Naive thymus-derived CD4-positive, alpha-beta T cell (primary cell): ENCODE measurements around the gene BCO1. TPM values are rescaled to one million over a fixed set of nuclear protein-coding genes. Genes with fewer than 3 reads are reported as not detected.
A peak's percentile ranks its signal among the peaks of the same experiment; 100 is the strongest.

Source experiments
- ATAC-seq: fragments of 150-1000 bp; cut with Tn5 transposase; 2 replicates; pipeline ENCODE4 v1.10.0; 2021; ENCODE audit warnings: mild to moderate bottlenecking, moderate library complexity
- CTCF ChIA-PET: fragments of 350-600 bp; sonication (Branson Sonifier 250); formaldehyde crosslinking; loops from one replicate; lab custom pipeline; 2021; ENCODE audit warnings: antibody characterized with exemption; lab: Charles Lee
- POLR2A ChIA-PET: fragments of 350-600 bp; sonication (Branson Sonifier 250); formaldehyde crosslinking; loops from one replicate; lab custom pipeline; 2021; ENCODE audit warnings: antibody characterized with exemption, inconsistent platforms; lab: Charles Lee
- DNase-seq, 9 donors: peaks; one replicate each; pipeline versions ENCODE4 v3.0.0 to v3.0.0-alpha.2; 2020 to 2022; ENCODE audit warnings: mixed read lengths in 1 of 9
- H3K27ac ChIP-seq: one replicate; pipeline ENCODE4 v1.7.0; 2013; ENCODE audit warnings: mild to moderate bottlenecking, low read depth, low read length, moderate library complexity
- H3K27me3 ChIP-seq, 2 donors: one replicate each; pipeline ENCODE4 v1.7.0; 2013; ENCODE audit warnings: low read length in 2 of 2, mild to moderate bottlenecking in 2 of 2, moderate library complexity in 2 of 2; ENCODE audit not compliant: control insufficient read depth in 2 of 2, insufficient read depth in 2 of 2
- H3K36me3 ChIP-seq, 3 experiments: 1 replicate in 2 of 3; 2 replicates in 1 of 3; pipeline ENCODE4 v1.7.0; 2013; ENCODE audit warnings: low read length in 3 of 3, mild to moderate bottlenecking in 3 of 3, moderate library complexity in 1 of 3; ENCODE audit not compliant: insufficient read depth in 3 of 3, control insufficient read depth in 2 of 3
- H3K4me1 ChIP-seq, 2 donors: one replicate each; pipeline ENCODE4 v1.7.0; 2013; ENCODE audit warnings: low read length in 2 of 2, mild to moderate bottlenecking in 2 of 2, moderate library complexity in 1 of 2; ENCODE audit not compliant: control insufficient read depth in 2 of 2, insufficient read depth in 2 of 2
- H3K4me3 ChIP-seq: 2 replicates; pipeline ENCODE4 v1.7.0; 2013; ENCODE audit warnings: mild to moderate bottlenecking, low read length
- H3K9me3 ChIP-seq, 3 experiments: 1 replicate in 2 of 3; 2 replicates in 1 of 3; pipeline ENCODE4 v1.7.0; 2013; ENCODE audit warnings: low read length in 3 of 3; ENCODE audit not compliant: control insufficient read depth in 2 of 3
- H3K27ac Mint-ChIP-seq, 9 donors: one replicate each; pipeline ENCODE4 v1.8.0; 2020 to 2022; ENCODE audit warnings: mixed read lengths in 9 of 9, mild to moderate bottlenecking in 8 of 9, moderate library complexity in 5 of 9, inconsistent platforms in 2 of 9
- H3K27me3 Mint-ChIP-seq, 5 donors: one replicate each; pipeline ENCODE4 v1.8.0; 2021 to 2022; ENCODE audit warnings: mixed read lengths in 5 of 5, mild to moderate bottlenecking in 1 of 5
- H3K36me3 Mint-ChIP-seq, 5 donors: one replicate each; pipeline ENCODE4 v1.8.0; 2020 to 2022; ENCODE audit warnings: mixed read lengths in 5 of 5, mild to moderate bottlenecking in 3 of 5, inconsistent platforms in 1 of 5
- H3K4me1 Mint-ChIP-seq, 7 donors: one replicate each; pipeline ENCODE4 v1.8.0; 2020 to 2022; ENCODE audit warnings: mixed read lengths in 7 of 7, mild to moderate bottlenecking in 3 of 7, inconsistent platforms in 1 of 7
- H3K4me3 Mint-ChIP-seq, 10 donors: one replicate each; pipeline ENCODE4 v1.8.0; 2020 to 2022; ENCODE audit warnings: mild to moderate bottlenecking in 10 of 10, mixed read lengths in 10 of 10, moderate library complexity in 6 of 10, inconsistent platforms in 2 of 10
- H3K9me3 Mint-ChIP-seq, 11 donors: one replicate each; pipeline ENCODE4 v1.8.0; 2020 to 2022; ENCODE audit warnings: mixed read lengths in 11 of 11, mild to moderate bottlenecking in 4 of 11, inconsistent platforms in 1 of 11, moderate library complexity in 1 of 11
- intact Hi-C, 2 donors: fragments of 100-400 bp; cut with micrococcal nuclease; formaldehyde crosslinking; loops; one replicate each; pipeline ENCODE4 v1.15.1; 2023
- polyA plus RNA-seq, 2 donors: library from polyadenylated mRNA; unstranded; fragments of 300-500 nt; fragmentation: Illumina TruSeq; gene quantifications; one replicate each; pipeline ENCODE4 v1.2.3, GENCODE V29; 2021
- total RNA-seq, 6 experiments: library from RNA in 5 of 6; stranded (reverse) in 5 of 6; gene quantifications; 1 replicate in 5 of 6; 2 replicates in 1 of 6; pipeline ENCODE4 v1.2.3 and lab custom pipeline; 2021 to 2026

The BCO1 gene, protein sequence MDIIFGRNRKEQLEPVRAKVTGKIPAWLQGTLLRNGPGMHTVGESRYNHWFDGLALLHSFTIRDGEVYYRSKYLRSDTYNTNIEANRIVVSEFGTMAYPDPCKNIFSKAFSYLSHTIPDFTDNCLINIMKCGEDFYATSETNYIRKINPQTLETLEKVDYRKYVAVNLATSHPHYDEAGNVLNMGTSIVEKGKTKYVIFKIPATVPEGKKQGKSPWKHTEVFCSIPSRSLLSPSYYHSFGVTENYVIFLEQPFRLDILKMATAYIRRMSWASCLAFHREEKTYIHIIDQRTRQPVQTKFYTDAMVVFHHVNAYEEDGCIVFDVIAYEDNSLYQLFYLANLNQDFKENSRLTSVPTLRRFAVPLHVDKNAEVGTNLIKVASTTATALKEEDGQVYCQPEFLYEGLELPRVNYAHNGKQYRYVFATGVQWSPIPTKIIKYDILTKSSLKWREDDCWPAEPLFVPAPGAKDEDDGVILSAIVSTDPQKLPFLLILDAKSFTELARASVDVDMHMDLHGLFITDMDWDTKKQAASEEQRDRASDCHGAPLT
- total RNA-seq (not detected), polyA plus RNA-seq (not detected), total RNA-seq (lab: John Stamatoyannopoulos, UW) (not detected)

DNA sequence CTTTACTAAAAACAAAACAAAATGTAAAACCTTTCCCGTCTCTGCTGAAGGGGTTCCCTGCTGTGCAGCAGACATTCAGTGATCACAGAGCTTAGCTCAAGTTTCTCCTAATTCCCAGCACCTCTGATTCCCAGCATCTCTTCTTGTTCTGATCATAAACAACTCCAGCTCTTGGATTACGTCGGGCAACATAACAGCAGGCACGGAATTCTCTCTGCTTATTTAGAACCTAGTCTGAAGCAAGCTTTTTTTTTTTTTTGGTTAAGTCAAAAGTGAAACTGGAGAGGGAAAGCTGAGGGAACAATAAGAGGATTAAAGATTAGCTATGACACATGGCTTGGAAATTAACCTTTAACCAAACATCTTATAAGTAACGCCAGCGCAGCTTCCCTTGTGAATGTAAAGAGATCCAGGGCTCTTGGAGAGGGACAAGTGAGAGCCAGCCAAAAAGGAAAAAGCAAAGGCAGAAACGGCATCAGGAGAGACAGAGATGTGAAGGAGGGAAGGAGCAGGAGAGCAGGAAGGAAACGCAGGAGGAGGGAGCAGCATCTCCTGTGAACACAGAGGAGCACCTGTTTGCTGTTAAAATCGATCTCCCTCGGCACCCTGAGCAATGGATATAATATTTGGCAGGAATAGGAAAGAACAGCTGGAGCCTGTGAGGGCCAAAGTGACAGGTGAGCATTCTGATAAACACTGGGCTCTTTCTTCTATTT lies at the start of gene BCO1:
TSS of gene BCO1 (plus strand) at position 394 of the 716 bp plus-strand sequence. CDS start at position 614, 220 bp downstream.
- peak within 1 kb of the TSS in 3 of 9 donors; percentile 13 to 36 (median 28) for H3K27ac Mint-ChIP-seq
- POLR2A ChIA-PET, result no interaction called here

DNA sequence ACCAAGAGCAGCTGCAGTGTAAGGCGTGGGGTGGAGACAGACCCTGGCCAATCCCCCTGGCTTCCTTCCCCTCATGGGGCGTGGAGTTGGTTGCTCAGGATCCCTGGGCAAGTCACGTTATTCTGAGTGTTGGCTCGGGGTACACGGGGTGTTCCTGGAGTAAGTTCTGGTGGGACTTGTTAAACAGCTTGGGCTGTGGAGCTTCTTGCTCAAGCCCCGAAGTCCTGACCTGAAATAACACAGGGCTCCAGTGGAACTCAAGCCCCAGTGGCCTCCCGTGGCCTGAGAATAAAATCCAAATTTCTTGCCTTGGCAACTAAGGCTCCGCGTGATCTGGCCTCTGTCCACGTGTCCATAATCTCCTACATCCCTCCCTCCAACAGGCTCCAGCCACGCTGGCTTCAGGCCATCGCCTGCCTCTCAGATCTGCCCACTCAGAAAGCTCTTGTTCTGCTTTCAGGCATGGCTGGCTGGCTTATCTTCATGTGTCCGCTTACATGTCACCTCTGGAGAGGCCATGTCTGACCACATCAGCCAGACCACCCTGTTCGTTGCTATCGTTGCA lies 49.3 kb upstream of the BCO1 start:
- Mint-ChIP-seq H3K27me3 (peaks cover 0 to 9% (median 3%) of the 10 kb centered on the region in 5 donors), H3K36me3 (no peaks in the 10 kb centered on the region), H3K9me3 (peaks cover 0 to 2% (median 0%) of the 10 kb centered on the region in 11 donors), H3K4me3 (no peak overlapping the region), H3K4me1 (no peaks in the 10 kb centered on the region), H3K27ac (no peak overlapping the region)
- Histone ChIP-seq H3K4me3 (no peak overlapping the region), H3K27me3 (no peaks in the 10 kb centered on the region), H3K9me3 (no peaks in the 10 kb centered on the region), H3K27ac (no peak overlapping the region), H3K4me1 (no peaks in the 10 kb centered on the region), H3K36me3 (no peaks in the 10 kb centered on the region)
- no peak for DNase-seq
- ChIA-PET CTCF (no interaction called here), POLR2A (no interaction called here)
- ATAC-seq, result no peak
- intact Hi-C loops, result no loop called here

More for the DNA sequence above, at the start of gene BCO1:
- H3K4me1 Mint-ChIP-seq, result peaks cover 3 to 9% (median 6%) of the 10 kb centered on the region in 7 donors
- Histone ChIP-seq H3K4me1 (no peaks in the 10 kb centered on the region), H3K27me3 (no peaks in the 10 kb centered on the region), H3K36me3 (no peaks in the 10 kb centered on the region), H3K27ac (no peak within 1 kb of the TSS), H3K9me3 (no peaks in the 10 kb centered on the region), H3K4me3 (no peak within 1 kb of the TSS)
- DNase-seq, result no peak
- intact Hi-C loops, result no loop called here
- H3K36me3 Mint-ChIP-seq, result no peaks in the 10 kb centered on the region
- peaks cover 0 to 4% (median 4%) of the 10 kb centered on the region in 5 donors for H3K27me3 Mint-ChIP-seq
- H3K9me3 Mint-ChIP-seq, result no peaks in the 10 kb centered on the region
- H3K4me3 Mint-ChIP-seq, result peak within 1 kb of the TSS in 6 of 10 donors; percentile 15 to 45 (median 28)
- CTCF ChIA-PET, result no interaction called here
- ATAC-seq, result no peak

DNA sequence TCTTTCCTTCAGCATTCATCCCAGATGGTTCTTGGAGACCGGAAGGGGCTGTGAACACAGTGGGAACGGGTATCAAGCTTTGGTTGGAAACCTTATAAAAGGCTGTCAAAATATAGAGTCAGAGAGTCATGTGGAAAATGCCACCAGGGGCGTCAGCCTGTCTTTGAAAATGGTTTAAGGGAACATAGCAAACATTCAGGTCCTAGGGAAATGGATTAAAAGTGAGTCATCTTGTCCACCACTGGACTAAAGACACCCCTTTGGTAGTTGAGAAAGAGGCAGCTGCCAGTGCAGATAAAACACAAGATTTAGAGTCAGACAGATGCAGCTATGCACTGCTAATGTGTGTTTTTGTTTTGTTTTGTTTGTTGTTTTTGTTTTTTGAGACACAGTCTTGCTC lies 47.8 kb upstream of the BCO1 start:
- Mint-ChIP-seq H3K27ac (no peak overlapping the region), H3K27me3 (peaks cover 0 to 12% (median 9%) of the 10 kb centered on the region in 5 donors), H3K4me1 (no peaks in the 10 kb centered on the region), H3K36me3 (no peaks in the 10 kb centered on the region), H3K4me3 (no peak overlapping the region), H3K9me3 (peaks cover 0 to 2% (median 0%) of the 10 kb centered on the region in 11 donors)
- ChIA-PET CTCF (no interaction called here), POLR2A (no interaction called here)
- no peaks in the 10 kb centered on the region for H3K27me3 ChIP-seq
- H3K36me3 ChIP-seq, result no peaks in the 10 kb centered on the region
- H3K9me3 ChIP-seq, result no peaks in the 10 kb centered on the region
- no peak for ATAC-seq
- H3K4me1 ChIP-seq, result no peaks in the 10 kb centered on the region
- no peak for DNase-seq
- no peak overlapping the region for H3K27ac ChIP-seq
- no peak overlapping the region for H3K4me3 ChIP-seq
- intact Hi-C loops, result no loop called here

DNA sequence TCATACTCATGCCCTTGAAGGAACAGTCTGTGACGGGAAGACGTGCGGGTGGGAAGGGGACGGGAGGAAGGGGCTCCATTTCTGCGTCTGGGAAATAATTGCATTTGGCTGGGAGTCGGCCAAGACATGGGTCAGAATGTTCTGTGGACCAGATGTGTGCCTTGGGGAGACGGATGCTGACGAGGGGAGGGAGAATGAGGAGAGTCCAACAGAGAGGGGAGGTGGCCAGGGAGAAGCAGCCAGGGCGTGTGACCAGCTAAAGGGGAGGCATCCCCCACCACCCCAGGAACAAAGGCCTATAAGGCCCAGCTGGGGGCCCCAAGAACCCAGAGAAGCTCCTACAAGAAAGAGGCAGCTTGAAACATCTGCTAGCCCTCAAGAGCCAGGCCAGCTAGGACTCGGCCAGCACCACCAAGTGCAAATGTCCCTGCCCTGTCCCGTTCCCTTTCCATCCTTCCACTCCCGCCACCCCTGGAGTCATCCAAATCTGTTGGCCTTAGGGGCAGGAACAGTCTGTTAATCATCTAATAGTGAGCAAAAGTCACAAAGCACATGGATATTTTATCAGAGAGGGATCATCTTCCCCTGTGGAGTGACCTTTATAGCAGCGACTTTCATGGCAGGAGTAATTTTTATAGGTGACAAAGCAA lies 42.5 kb upstream of the BCO1 start:
- POLR2A ChIA-PET, result no interaction called here
- H3K36me3 ChIP-seq, result no peaks in the 10 kb centered on the region
- no peak overlapping the region for H3K4me3 ChIP-seq
- H3K27me3 ChIP-seq, result no peaks in the 10 kb centered on the region
- Mint-ChIP-seq H3K36me3 (no peaks in the 10 kb centered on the region), H3K9me3 (no peaks in the 10 kb centered on the region), H3K27me3 (peaks cover 3 to 30% (median 14%) of the 10 kb centered on the region in 5 donors), H3K27ac (no peak overlapping the region), H3K4me3 (no peak overlapping the region), H3K4me1 (no peaks in the 10 kb centered on the region)
- no peaks in the 10 kb centered on the region for H3K9me3 ChIP-seq
- no peak overlapping the region for H3K27ac ChIP-seq
- H3K4me1 ChIP-seq, result no peaks in the 10 kb centered on the region
- CTCF ChIA-PET, result no interaction called here
- DNase-seq, result no peak
- no peak for ATAC-seq
- intact Hi-C loops, result no loop called here

DNA sequence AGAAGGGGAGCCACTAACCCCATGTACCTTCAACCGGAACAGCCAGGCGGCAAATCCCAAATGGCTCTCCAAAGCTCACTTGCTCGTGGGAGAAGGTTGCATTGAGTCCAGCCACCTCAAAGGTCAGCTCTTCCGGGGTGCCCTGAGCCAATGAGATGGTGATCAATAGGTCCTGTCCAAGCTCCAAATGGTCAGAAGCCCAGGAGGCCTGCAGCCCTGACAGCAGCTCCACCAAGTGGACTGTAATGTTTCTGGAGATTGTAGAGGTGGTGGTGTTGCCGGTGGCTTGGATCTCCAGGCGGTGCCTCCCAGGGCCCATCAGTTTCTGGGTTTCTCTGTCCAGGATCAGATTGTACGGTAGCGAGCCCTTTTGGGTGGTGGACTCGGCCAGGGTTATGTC lies 39.9 kb upstream of the BCO1 start:
- POLR2A ChIA-PET, result no interaction called here
- CTCF ChIA-PET, result interaction anchor here (0.5 to 0.6 kb wide), 2 partner anchors 119 to 538 kb away, joined by 3 to 4 read pairs; no protein-coding TSS in a partner anchor
- ATAC-seq, result no peak

DNA sequence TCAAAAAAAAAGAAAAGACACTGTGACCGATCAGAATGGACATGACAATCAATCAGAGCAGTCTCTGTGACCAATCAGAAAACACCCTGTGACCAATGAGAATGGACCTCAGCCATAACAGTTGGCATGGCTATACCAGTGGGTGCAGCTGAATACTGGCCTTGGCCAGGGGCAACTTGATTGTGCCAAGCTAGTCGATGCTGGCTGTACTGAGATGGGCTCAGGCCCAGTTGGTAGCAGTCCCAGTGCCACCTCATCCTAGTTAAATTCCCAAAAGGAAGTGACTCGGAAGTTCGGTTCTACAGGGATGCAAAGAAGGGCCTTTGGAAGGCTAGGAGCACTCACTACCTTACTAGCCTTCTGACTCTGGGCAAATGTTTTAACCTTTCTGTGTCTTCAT lies 37.2 kb upstream of the BCO1 start:
- DNase-seq (no peak), ATAC-seq (no peak)
- Histone ChIP-seq H3K36me3 (no peaks in the 10 kb centered on the region), H3K4me3 (no peak overlapping the region), H3K27me3 (no peaks in the 10 kb centered on the region), H3K9me3 (no peaks in the 10 kb centered on the region), H3K27ac (no peak overlapping the region), H3K4me1 (no peaks in the 10 kb centered on the region)
- Mint-ChIP-seq H3K36me3 (no peaks in the 10 kb centered on the region), H3K27ac (no peak overlapping the region), H3K9me3 (no peaks in the 10 kb centered on the region), H3K4me1 (peaks cover 0 to 7% (median 4%) of the 10 kb centered on the region in 7 donors), H3K4me3 (no peak overlapping the region), H3K27me3 (peaks cover 7 to 28% (median 13%) of the 10 kb centered on the region in 5 donors)
- ChIA-PET CTCF (no interaction called here), POLR2A (no interaction called here)
- intact Hi-C loops, result loop anchor here in 1 of 2 donors (10.0 kb wide), 1 partner anchor 114 kb away; the partner anchor contains the start of gene GAN

More for the DNA sequence above, 39.9 kb upstream of the BCO1 start:
- Mint-ChIP-seq H3K4me1 (no peaks in the 10 kb centered on the region), H3K9me3 (no peaks in the 10 kb centered on the region), H3K4me3 (no peak overlapping the region), H3K36me3 (no peaks in the 10 kb centered on the region), H3K27me3 (peaks cover 3 to 26% (median 17%) of the 10 kb centered on the region in 5 donors), H3K27ac (no peak overlapping the region)
- Histone ChIP-seq H3K4me1 (no peaks in the 10 kb centered on the region), H3K9me3 (no peaks in the 10 kb centered on the region), H3K36me3 (no peaks in the 10 kb centered on the region), H3K27me3 (no peaks in the 10 kb centered on the region), H3K4me3 (no peak overlapping the region), H3K27ac (no peak overlapping the region)
- DNase-seq, result no peak
- intact Hi-C loops, result no loop called here
